PFSK-1 (cell line): ENCODE data around the gene CHERP.

Experiments used
- FOXP2 ChIP-seq: optimal IDR thresholded peaks from 2 replicates; pipeline ENCODE3; 2011; ENCODE audit warnings: borderline replicate concordance, control low read depth, inconsistent platforms; ENCODE audit not compliant: insufficient read depth; ENCODE audit errors: extremely low read length, extremely low read depth
- POLR2AphosphoS5 ChIP-seq: IDR thresholded peaks from 2 replicates; pipeline ENCODE4 v1.6.1; 2012; ENCODE audit warnings: low read depth, mild to moderate bottlenecking, control low read depth, low read length, moderate library complexity
- SIN3A ChIP-seq: IDR thresholded peaks from 2 replicates; pipeline ENCODE4 v1.6.1; 2012; ENCODE audit warnings: mild to moderate bottlenecking, low read length, moderate library complexity, borderline replicate concordance; ENCODE audit not compliant: insufficient read depth
- TAF1 ChIP-seq: IDR thresholded peaks from 2 replicates; pipeline ENCODE4 v1.6.1; 2012; ENCODE audit warnings: low read length, control low read depth, borderline replicate concordance; ENCODE audit not compliant: insufficient read depth
- TF ChIP-seq, protein P1 (sequence below), 2 experiments: IDR thresholded peaks; 2 replicates each; pipeline versions ENCODE4 v1.6.1 to v1.8.0; 2011 to 2012; ENCODE audit warnings: low read depth in 2 of 2, low read length in 2 of 2, control low read depth in 1 of 2, inconsistent platforms in 1 of 2, mild to moderate bottlenecking in 1 of 2, moderate library complexity in 1 of 2; ENCODE audit not compliant: insufficient read depth in 1 of 2

DNA sequence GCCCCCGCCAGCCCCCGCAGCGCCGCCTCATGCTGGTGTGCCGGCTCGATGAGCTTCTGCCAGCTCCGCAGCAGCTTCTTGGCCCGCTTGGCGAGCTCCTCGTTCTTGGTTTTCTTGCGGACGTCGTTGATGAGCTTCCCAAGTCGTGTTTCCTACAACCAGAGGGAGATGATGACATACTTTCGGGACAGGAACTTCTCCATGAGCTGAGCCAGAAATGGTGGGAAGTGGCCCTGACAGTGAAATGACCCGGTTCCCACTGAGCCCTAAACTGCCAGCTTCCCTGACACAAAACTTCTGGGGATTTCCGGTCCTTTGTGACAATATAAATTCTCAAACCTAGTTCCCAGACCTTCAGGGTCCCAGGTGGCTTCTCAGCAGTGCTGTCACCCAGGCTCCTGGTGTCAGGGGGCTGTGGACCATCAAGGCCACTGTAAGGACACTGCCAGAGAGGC is 35.3 kb upstream of the CHERP start:
- no peak for TF ChIP-seq POLR2AphosphoS5
- TF ChIP-seq, protein P1, sequence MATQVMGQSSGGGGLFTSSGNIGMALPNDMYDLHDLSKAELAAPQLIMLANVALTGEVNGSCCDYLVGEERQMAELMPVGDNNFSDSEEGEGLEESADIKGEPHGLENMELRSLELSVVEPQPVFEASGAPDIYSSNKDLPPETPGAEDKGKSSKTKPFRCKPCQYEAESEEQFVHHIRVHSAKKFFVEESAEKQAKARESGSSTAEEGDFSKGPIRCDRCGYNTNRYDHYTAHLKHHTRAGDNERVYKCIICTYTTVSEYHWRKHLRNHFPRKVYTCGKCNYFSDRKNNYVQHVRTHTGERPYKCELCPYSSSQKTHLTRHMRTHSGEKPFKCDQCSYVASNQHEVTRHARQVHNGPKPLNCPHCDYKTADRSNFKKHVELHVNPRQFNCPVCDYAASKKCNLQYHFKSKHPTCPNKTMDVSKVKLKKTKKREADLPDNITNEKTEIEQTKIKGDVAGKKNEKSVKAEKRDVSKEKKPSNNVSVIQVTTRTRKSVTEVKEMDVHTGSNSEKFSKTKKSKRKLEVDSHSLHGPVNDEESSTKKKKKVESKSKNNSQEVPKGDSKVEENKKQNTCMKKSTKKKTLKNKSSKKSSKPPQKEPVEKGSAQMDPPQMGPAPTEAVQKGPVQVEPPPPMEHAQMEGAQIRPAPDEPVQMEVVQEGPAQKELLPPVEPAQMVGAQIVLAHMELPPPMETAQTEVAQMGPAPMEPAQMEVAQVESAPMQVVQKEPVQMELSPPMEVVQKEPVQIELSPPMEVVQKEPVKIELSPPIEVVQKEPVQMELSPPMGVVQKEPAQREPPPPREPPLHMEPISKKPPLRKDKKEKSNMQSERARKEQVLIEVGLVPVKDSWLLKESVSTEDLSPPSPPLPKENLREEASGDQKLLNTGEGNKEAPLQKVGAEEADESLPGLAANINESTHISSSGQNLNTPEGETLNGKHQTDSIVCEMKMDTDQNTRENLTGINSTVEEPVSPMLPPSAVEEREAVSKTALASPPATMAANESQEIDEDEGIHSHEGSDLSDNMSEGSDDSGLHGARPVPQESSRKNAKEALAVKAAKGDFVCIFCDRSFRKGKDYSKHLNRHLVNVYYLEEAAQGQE (IDR thresholded peaks at IDR 0.05; ENCODE audit: insufficient read depth in 1 of 2, low read depth in 2 of 2, low read length in 2 of 2): no peak
- TF ChIP-seq SIN3A: no peak
- no peak for TF ChIP-seq TAF1
- no peak for TF ChIP-seq FOXP2
